Keratinocyte (primary cell): ENCODE data around the gene ATXN7. TPM values are rescaled to one million over a fixed set of nuclear protein-coding genes. Genes with fewer than 3 reads are reported as not detected.

Experiments used
- DNase-seq: peaks from one replicate; pipeline ENCODE4 v3.0.0-alpha.2; 2011; ENCODE audit warnings: low read depth, missing footprints, low spot score
- FAIRE-seq: peaks from 2 replicates; lab custom pipeline; 2011; peaks lifted over from hg19 to GRCh38; lab: Jason Lieb, UNC
- H2AFZ ChIP-seq: 2 replicates; pipeline ENCODE4 v1.6.0; 2012; ENCODE audit warnings: low read length, control low read depth, inconsistent platforms; ENCODE audit not compliant: control insufficient read depth
- H3K27ac ChIP-seq: 2 replicates; pipeline ENCODE4 v1.5.1; 2011; ENCODE audit warnings: low read length; ENCODE audit not compliant: control insufficient read depth, insufficient read depth
- H3K27me3 ChIP-seq: 3 replicates; pipeline ENCODE4 v1.6.0; 2011; ENCODE audit warnings: low read length; ENCODE audit not compliant: control insufficient read depth, insufficient read depth; ENCODE audit errors: extremely low read depth
- H3K36me3 ChIP-seq, 2 experiments: 2 replicates in 1 of 2; 3 replicates in 1 of 2; pipeline ENCODE4 v1.5.1; 2011; ENCODE audit warnings: low read length in 2 of 2, mild to moderate bottlenecking in 1 of 2; ENCODE audit not compliant: control insufficient read depth in 2 of 2, insufficient read depth in 2 of 2; ENCODE audit errors: extremely low read depth in 1 of 2
- H3K4me1 ChIP-seq: 3 replicates; pipeline ENCODE4 v1.5.1; 2011; ENCODE audit warnings: low read length; ENCODE audit not compliant: control insufficient read depth, insufficient read depth; ENCODE audit errors: extremely low read depth
- H3K4me2 ChIP-seq: 3 replicates; pipeline ENCODE4 v1.6.0; 2011; ENCODE audit warnings: low read depth, low read length; ENCODE audit not compliant: control insufficient read depth, insufficient read depth; ENCODE audit errors: extremely low read depth
- H3K4me3 ChIP-seq, 3 experiments: fragments of 200-600 bp in 1 of 3; sonication (generic) in 1 of 3; 2 replicates in 2 of 3; 3 replicates in 1 of 3; pipeline ENCODE4 v1.5.1; 2011 to 2016; ENCODE audit warnings: low read length in 3 of 3, mild to moderate bottlenecking in 3 of 3, control low read depth in 2 of 3, inconsistent platforms in 1 of 3, low read depth in 1 of 3, mixed read lengths in 1 of 3, mixed run types in 1 of 3, moderate library complexity in 1 of 3; ENCODE audit not compliant: control insufficient read depth in 2 of 3, insufficient read depth in 2 of 3; ENCODE audit errors: extremely low read depth in 1 of 3
- H3K79me2 ChIP-seq: 2 replicates; pipeline ENCODE4 v1.6.0; 2012; ENCODE audit warnings: low read length; ENCODE audit not compliant: control insufficient read depth, insufficient read depth
- H3K9ac ChIP-seq: 3 replicates; pipeline ENCODE4 v1.6.0; 2011; ENCODE audit warnings: low read length; ENCODE audit not compliant: control insufficient read depth, insufficient read depth; ENCODE audit errors: extremely low read depth
- H3K9me1 ChIP-seq: 3 replicates; pipeline ENCODE4 v1.6.0; 2011; ENCODE audit warnings: low read length; ENCODE audit not compliant: control insufficient read depth, insufficient read depth; ENCODE audit errors: extremely low read depth
- H3K9me3 ChIP-seq: 2 replicates; pipeline ENCODE4 v1.5.1; 2012; ENCODE audit warnings: low read depth, low read length; ENCODE audit not compliant: control insufficient read depth
- H4K20me1 ChIP-seq: 3 replicates; pipeline ENCODE4 v1.6.0; 2011; ENCODE audit warnings: low read length; ENCODE audit not compliant: control insufficient read depth, insufficient read depth; ENCODE audit errors: extremely low read depth
- CTCF ChIP-seq, 3 experiments: IDR thresholded peaks in 1 of 3; conservative IDR thresholded peaks in 1 of 3; optimal IDR thresholded peaks in 1 of 3; 2 replicates in 2 of 3; 3 replicates in 1 of 3; pipeline versions ENCODE3 to v1.5.1; 2011; ENCODE audit warnings: low read length in 3 of 3, mild to moderate bottlenecking in 3 of 3, moderate library complexity in 2 of 3, control low read depth in 1 of 3, inconsistent platforms in 1 of 3; ENCODE audit not compliant: insufficient read depth in 2 of 3; ENCODE audit errors: extremely low read depth in 1 of 3
- EZH2 ChIP-seq: IDR thresholded peaks from one replicate; pipeline ENCODE4 v1.6.1; 2012; ENCODE audit warnings: inconsistent platforms, mild to moderate bottlenecking, low read length, moderate library complexity
- dilution Hi-C: fragments of 300-500 bp; cut with MboI; formaldehyde crosslinking; loops from one replicate; pipeline ENCODE4 v1.7.0; 2020; ENCODE audit warnings: low sequenced_read_pairs; ENCODE audit not compliant: extremely low pct_ligation_motif_present
- polyA plus RNA-seq, 5 experiments: library from polyadenylated mRNA; depleted of rRNA in 3 of 5; stranded (reverse) in 3 of 5; stranded (forward) in 1 of 5; unstranded in 1 of 5; fragments of >200 nt; gene quantifications; 1 replicate in 1 of 5; 2 replicates in 3 of 5; 3 replicates in 1 of 5; pipeline versions ENCODE4 v1.2.1 to v1.2.3, GENCODE V29; 2011 to 2012; ENCODE audit warnings: missing spikeins in 2 of 5, low read depth in 1 of 5, low replicate concordance in 1 of 5

The ATXN7 gene
- polyA plus RNA-seq, 1 donor (not counting 4 experiments of a cell fraction or from before 2014, with no cell fraction given): 8.8 TPM

DNA sequence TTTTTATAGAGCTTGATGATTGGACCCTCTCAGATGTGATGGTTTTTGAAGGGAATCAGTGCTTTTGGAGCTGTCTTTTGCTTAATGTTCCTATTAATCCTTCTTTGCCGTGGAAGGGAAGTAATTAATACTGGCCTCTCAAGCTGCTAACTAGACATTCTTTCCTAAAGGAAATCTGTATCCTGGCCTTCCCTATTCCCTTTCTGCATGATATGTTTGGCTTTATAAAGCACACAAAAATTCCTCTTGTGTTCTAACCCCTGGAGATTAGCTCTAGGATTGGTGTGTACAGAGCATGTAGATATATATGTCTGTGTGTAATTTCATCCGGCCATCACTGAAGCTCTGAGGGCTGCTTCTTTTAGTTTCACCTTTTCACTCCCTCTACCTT, 6.9 kb downstream of the ATXN7 start:
- no peak for DNase-seq
- Histone ChIP-seq H3K79me2 (peaks cover 77% of the 10 kb centered on the region), H3K9me3 (no peaks in the 10 kb centered on the region), H3K27ac (no peak overlapping the region), H3K27me3 (no peaks in the 10 kb centered on the region), H3K36me3 (no peaks in the 10 kb centered on the region), H3K9ac (no peak overlapping the region), H2AFZ (no peak overlapping the region), H3K4me1 (peaks cover 19% of the 10 kb centered on the region), H3K4me3 (no peak overlapping the region), H4K20me1 (no peaks in the 10 kb centered on the region), H3K9me1 (no peaks in the 10 kb centered on the region), H3K4me2 (no peak overlapping the region)
- FAIRE-seq: no peak
- dilution Hi-C loops: no loop called here
- TF ChIP-seq CTCF (optimal IDR thresholded peaks at IDR 0.05 in 1 of 3, IDR thresholded peaks at IDR 0.05 in 1 of 3, conservative IDR thresholded peaks at IDR 0.05 in 1 of 3; ENCODE audit: extremely low read depth in 1 of 3, insufficient read depth in 2 of 3, low read length in 3 of 3) (no peak), EZH2 (no peak)

DNA sequence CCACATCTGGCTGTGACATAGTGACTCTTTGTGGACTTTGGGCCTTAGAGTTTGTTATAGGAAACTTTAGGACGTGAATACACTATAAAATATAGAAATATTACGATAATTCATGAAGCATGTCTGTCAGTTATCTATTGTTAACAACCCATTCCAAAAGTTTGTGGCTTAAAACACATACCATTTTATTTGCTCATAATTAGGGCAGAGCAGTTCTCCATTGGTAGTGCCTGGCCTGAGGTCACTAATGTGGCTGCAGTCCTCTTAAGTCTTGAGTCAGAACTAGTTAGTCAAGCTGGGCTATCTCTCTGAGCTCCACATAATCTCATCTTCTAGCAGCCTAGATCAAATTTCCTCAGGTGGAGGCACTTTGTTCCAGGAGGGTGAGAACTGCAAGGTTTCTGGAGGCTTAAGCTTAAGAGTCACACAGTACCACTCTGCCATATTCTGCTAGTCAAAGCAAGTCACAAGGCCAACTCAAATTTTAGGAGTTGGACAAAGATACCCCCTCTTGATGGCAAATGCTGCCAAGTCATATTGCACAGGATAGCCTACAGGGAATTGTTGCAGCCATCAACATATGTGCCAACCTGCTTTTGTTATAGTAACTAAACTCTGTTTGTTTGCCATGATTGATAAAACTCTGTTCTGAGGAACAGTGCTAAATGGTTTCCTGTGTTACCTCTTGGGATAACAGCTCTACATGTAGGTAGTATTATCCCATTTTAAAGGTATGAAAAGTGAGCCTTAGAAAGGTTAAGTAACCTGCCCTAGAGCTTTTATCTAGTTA, 8.7 kb downstream of the ATXN7 start:
- peak; percentile 93 for FAIRE-seq
- Histone ChIP-seq H3K9me3 (no peaks in the 10 kb centered on the region), H2AFZ (no peak overlapping the region), H3K36me3 (no peaks in the 10 kb centered on the region), H3K27ac (peak overlapping the region; percentile 2), H3K9ac (no peak overlapping the region), H4K20me1 (no peaks in the 10 kb centered on the region), H3K4me1 (peaks cover 19% of the 10 kb centered on the region), H3K9me1 (no peaks in the 10 kb centered on the region), H3K4me2 (peak overlapping the region; percentile 47), H3K4me3 (no peak overlapping the region), H3K27me3 (no peaks in the 10 kb centered on the region), H3K79me2 (peaks cover 77% of the 10 kb centered on the region)
- dilution Hi-C loops: no loop called here
- TF ChIP-seq EZH2 (no peak), CTCF (optimal IDR thresholded peaks at IDR 0.05 in 1 of 3, IDR thresholded peaks at IDR 0.05 in 1 of 3, conservative IDR thresholded peaks at IDR 0.05 in 1 of 3; ENCODE audit: extremely low read depth in 1 of 3, insufficient read depth in 2 of 3, low read length in 3 of 3) (no peak)
- no peak for DNase-seq
